Inflammatory macrophage treated with lipopolysaccharide for 4 hours (primary cell): ENCODE data around the gene NOC4L.

Experiments
- DNase-seq: peaks from one replicate; pipeline ENCODE4 v3.0.0-alpha.2; 2020

The NOC4L gene

GRCh38 chr12:132158677-132159554 lies 14.7 kb downstream of the NOC4L start:
- no peak for DNase-seq

- DNase-seq = no peak
These were observed 15.3 kb downstream of the NOC4L start for GRCh38 chr12:132159555-132160003.

- DNase-seq = no peak
These were observed 15.8 kb downstream of the NOC4L start for GRCh38 chr12:132160016-132160415.

- DNase-seq = no peak
These were observed 16.4 kb downstream of the NOC4L start for GRCh38 chr12:132160601-132161035.

GRCh38 chr12:132161036-132161781 lies 17.0 kb downstream of the NOC4L start:
- peak; percentile 48 for DNase-seq

GRCh38 chr12:132161796-132162507 lies 17.7 kb downstream of the NOC4L start:
- DNase-seq = no peak

GRCh38 chr12:132162508-132163031 lies 18.3 kb downstream of the NOC4L start:
- DNase-seq = peak; percentile 82

GRCh38 chr12:132163041-132163910 lies 19.0 kb downstream of the NOC4L start:
- DNase-seq = no peak

- DNase-seq = no peak
These were observed 19.6 kb downstream of the NOC4L start for GRCh38 chr12:132163911-132164288.

GRCh38 chr12:132164426-132164825 lies 20.2 kb downstream of the NOC4L start:
- no peak for DNase-seq

GRCh38 chr12:132165584-132165983 lies 21.3 kb downstream of the NOC4L start:
- DNase-seq = no peak

GRCh38 chr12:132166093-132166492 lies 21.8 kb downstream of the NOC4L start:
- no peak for DNase-seq

GRCh38 chr12:132166801-132167591 lies 22.7 kb downstream of the NOC4L start:
- no peak for DNase-seq

GRCh38 chr12:132167611-132168310 lies 23.5 kb downstream of the NOC4L start:
- no peak for DNase-seq

- DNase-seq = no peak
These were observed 24.2 kb downstream of the NOC4L start for GRCh38 chr12:132168311-132169031.

GRCh38 chr12:132169376-132169775 lies 25.1 kb downstream of the NOC4L start:
- no peak for DNase-seq

- no peak for DNase-seq
These were observed 25.9 kb downstream of the NOC4L start for GRCh38 chr12:132170094-132170636.

GRCh38 chr12:132170637-132171292 lies 26.5 kb downstream of the NOC4L start:
- DNase-seq = no peak
